ENCODE results near the gene TSGA10. TPM values are rescaled to one million over a fixed set of nuclear protein-coding genes. Genes with fewer than 3 reads are reported as not detected.

TSGA10 gene, protein sequence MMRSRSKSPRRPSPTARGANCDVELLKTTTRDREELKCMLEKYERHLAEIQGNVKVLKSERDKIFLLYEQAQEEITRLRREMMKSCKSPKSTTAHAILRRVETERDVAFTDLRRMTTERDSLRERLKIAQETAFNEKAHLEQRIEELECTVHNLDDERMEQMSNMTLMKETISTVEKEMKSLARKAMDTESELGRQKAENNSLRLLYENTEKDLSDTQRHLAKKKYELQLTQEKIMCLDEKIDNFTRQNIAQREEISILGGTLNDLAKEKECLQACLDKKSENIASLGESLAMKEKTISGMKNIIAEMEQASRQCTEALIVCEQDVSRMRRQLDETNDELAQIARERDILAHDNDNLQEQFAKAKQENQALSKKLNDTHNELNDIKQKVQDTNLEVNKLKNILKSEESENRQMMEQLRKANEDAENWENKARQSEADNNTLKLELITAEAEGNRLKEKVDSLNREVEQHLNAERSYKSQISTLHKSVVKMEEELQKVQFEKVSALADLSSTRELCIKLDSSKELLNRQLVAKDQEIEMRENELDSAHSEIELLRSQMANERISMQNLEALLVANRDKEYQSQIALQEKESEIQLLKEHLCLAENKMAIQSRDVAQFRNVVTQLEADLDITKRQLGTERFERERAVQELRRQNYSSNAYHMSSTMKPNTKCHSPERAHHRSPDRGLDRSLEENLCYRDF
- 1 to 10 TPM; 4.0 to 6.2 TPM for total RNA-seq

DNA sequence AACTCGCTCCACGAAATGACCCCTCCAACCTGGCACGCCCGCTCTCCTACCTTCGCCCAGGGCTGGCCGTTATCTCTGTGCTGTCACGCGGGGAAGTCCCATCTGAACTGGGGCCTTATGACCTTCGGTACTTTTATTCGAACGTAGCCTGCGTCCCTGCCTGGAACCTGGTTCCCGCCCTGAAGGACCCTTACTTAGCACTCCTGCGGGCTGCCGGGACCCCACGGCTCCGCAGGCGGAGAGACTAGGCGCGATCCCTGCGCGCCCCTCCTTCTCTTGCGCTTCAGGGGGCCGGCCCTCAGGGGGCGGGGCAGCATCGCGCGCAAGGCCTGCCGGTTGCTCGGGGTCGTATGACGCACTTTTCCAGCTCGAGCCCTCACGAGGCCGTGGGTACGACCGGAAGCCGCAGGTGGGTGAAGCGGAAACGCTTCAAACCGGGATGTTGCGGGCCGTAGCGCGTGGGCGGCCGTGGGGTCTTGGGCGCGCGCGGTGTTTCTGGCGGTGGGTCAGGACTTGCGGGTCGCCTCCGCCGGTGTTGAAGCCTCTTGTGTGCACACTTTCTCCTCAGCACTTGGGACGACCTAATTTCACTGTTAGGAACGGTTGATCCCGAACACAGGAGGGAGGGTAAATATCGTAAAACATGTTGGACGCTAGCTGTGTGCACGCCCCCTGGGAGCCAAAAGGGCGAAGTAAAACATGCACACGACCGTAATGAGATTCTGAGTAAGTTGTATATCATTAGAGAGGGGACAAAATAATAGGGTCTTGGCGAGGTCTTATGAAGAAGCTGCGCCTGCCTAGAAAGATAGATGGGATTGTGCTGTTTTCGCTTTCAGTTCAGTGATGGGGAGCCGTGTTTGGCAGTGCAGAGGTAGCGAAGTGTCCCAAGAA lies at the start of gene TSGA10, which contains the start of gene LIPT1:
TSGA10 (minus strand) TSS at position 300 of the 894 bp plus-strand sequence. CDS start 45,503 bp downstream, outside the sequence.
LIPT1 (plus strand) TSS at position 325 of the 894 bp plus-strand sequence. CDS start 6,991 bp downstream, outside the sequence.

DNA sequence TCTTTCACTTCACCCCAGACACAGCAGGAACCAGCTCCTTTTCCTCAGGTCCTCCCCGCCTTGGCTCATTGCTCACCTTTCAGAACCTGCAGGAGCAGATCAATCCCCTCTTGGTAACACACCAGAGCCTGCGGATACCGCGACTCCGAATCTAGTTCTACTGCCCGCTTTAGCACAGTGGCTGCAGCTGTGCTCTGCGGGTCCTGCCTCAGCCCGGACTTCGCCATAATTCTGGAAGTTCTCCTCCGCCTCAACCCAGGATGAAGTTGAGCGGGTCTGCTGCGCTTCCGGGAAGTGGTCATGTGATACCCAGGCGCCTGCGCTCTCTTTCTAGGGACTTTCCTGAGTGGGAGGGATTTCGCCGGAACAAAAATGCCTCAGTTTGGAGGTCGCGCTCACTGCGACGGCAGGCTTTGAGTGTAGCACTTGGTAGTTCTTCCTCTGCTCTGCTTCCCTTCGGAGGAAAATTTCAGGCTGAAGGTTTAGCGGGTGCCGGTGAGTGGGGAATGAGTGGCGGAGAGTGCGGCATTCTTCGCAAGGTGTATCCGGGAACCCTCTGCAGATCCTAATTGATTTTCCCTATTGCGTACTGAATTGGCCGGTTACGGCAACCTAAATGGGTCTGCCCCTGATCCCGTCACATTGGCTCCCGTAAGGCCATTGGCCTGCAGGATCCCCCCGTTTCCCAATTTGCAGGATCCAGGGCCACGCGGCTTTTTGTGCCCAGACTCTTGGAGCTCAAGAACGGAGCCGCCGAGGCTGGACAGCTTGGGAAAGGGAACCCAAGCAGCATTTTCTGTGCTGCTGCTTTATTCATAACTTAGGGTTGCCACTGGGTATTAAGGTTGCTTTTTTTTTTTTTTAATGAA lies 26.2 kb upstream of the TSGA10 start, which contains the start of the genes MITD1 and MRPL30:
MITD1 (minus strand) TSS at position 304 of the 869 bp plus-strand sequence; CDS start at position 227, 77 bp downstream.
MRPL30 (plus strand) TSS at position 430 of the 869 bp plus-strand sequence. CDS start 5,020 bp downstream, outside the sequence.

DNA sequence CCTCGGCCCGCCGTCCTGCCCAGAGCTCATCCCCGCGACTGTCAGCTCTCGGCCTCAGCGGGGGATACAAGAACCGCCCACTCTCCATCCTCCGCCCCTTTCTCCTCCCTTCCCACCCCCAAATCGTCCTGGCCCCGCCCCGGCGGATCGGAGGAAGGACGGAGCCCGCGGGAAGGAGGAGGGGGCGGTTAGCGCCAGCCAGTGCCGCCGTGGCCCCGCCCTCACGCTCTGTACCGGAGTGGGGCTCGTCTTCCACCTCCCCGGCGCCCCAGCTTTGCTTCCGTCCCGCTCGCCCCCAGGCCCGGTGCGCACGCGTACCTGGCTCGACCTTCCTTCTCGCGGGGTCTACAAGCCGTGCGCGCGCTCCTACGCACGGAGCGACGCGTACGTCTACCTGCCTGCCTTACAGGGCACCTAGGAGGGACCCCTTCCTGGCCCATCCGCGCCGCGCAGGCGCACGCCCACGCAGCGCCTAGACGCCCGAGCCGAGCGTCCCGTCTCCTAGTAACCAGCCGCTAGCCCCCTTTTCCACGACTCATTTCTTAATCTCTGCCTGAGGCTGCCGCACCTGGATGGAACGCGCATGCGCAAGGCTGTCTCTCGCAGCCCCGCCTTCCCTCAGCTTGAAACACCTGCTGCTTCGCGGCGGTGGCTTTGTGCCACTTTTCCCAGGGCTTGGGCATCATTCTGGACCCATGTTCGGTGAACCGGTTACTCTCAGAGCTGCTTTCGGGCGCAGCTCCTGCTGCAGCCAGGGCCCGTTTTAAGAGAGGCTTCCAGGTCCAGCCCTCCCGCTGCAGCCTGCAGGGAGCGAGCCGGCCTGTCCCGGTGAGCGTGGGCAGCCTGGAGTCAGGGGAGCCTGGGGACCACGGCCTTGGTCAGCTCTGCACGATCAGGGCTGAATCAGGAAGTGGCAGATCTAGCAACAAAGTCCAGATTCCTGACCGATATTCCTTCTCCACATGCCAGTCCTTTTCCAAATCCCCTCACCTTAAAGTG lies 13.3 kb downstream of the TSGA10 start, which contains the start of gene C2orf15:
C2orf15 (plus strand) TSS at position 598 of the 999 bp plus-strand sequence. CDS start 8,852 bp downstream, outside the sequence.

Small RNA genes lying within 50 kb of the gene (small RNA-seq; reads per million reads assigned to genes)
- gene AC092587.1, result 0 reads per million in 2 donors

Other genes with a start within 250 kb of the TSGA10 start
- gene CRACDL, start 218.7 kb downstream of the TSGA10 start, total RNA-seq, result not detected
- gene C2orf15, start 13.2 kb downstream of the TSGA10 start, total RNA-seq, result under 1 TPM in 1 of 2 donors, not detected in 1; 0.34 TPM
- 1 to 10 TPM; 3.7 to 5.9 TPM for gene LIPT1, start within 50 bp of the TSGA10 start, total RNA-seq
- 10 to 100 TPM; 20.6 to 21.3 TPM for gene MITD1, start 26.1 kb upstream of the TSGA10 start, total RNA-seq
- gene MRPL30, start 26.2 kb upstream of the TSGA10 start, total RNA-seq, result 10 to 100 TPM; 26.8 to 55.9 TPM
- not detected for gene LYG2, start 100.7 kb upstream of the TSGA10 start, total RNA-seq
- gene LYG1, start 146.3 kb upstream of the TSGA10 start, total RNA-seq, result not detected
- gene TXNDC9, start 181.4 kb upstream of the TSGA10 start, total RNA-seq, result 10 to 100 TPM; 74.0 to 94.2 TPM
- 10 to 100 TPM; 16.9 to 20.6 TPM for gene EIF5B, start 182.4 kb upstream of the TSGA10 start, total RNA-seq